ENCODE results near the gene UPF2.

UPF2 gene

DNA sequence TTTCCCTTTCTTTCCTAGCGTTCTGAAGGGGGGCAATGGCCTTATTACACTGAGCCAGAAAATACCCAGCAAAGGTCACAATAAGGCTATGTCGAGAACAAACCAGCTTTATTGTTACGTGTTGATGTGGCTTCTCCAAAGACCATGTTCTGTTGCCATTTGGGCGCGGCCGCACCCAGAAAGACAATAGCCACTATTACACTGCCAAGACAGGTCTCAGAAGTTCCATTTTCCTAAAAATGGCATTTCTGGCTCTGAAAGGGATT, 141.6 kb downstream of the UPF2 start:
- TF ChIP-seq, protein P1, sequence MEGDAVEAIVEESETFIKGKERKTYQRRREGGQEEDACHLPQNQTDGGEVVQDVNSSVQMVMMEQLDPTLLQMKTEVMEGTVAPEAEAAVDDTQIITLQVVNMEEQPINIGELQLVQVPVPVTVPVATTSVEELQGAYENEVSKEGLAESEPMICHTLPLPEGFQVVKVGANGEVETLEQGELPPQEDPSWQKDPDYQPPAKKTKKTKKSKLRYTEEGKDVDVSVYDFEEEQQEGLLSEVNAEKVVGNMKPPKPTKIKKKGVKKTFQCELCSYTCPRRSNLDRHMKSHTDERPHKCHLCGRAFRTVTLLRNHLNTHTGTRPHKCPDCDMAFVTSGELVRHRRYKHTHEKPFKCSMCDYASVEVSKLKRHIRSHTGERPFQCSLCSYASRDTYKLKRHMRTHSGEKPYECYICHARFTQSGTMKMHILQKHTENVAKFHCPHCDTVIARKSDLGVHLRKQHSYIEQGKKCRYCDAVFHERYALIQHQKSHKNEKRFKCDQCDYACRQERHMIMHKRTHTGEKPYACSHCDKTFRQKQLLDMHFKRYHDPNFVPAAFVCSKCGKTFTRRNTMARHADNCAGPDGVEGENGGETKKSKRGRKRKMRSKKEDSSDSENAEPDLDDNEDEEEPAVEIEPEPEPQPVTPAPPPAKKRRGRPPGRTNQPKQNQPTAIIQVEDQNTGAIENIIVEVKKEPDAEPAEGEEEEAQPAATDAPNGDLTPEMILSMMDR (IDR thresholded peaks at IDR 0.05; ENCODE audit: low read depth, low read length, missing control alignments): no peak
- no peak for DNase-seq (ENCODE audit: extremely low read depth, low read depth)
- H3K4me3 ChIP-seq (replicated peaks; ENCODE audit: low read depth, low read length): no peak overlapping the region

DNA sequence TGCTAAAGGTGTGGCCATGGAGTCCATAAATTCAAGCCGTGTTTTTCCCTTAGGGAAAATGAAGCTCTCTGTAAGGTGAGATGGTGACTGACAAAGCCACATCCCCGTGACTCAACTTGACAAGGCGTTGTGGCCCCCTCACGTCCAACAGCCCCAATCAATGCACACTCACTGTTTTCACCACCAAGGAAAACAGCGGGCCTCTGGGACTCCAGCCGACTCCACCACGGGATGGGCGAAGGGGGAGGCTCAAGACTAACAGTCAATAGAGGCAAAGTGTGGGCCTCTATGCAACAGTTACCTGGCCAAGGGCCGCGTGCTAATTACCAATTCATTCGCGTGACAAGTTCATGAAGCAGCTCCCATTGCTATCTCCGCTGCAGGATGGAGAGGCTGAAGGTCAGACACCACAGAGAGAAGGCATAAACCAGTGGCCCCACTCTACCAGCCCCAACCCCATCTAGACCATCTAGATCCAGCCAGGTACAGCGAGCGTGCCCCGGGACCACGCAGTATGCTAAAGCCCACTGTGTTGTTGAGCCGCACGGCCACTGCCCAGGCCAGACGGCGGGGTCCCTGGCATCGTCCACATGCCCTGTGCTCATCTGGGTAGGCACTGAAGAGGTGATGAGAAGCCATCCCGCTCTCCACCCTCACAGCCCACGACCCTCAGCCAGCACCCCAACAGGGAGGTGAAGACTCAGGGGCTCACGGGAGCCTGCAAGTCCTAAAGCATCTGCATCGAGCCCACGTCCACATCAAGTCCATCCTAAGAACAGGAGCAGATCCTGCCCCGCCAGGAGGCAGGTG, 143.3 kb downstream of the UPF2 start:
- no peak for DNase-seq (ENCODE audit: extremely low read depth, low read depth)
- no peak overlapping the region for H3K4me3 ChIP-seq (replicated peaks; ENCODE audit: low read depth, low read length)
- TF ChIP-seq, protein P1 (IDR thresholded peaks at IDR 0.05; ENCODE audit: low read depth, low read length, missing control alignments): no peak

DNA sequence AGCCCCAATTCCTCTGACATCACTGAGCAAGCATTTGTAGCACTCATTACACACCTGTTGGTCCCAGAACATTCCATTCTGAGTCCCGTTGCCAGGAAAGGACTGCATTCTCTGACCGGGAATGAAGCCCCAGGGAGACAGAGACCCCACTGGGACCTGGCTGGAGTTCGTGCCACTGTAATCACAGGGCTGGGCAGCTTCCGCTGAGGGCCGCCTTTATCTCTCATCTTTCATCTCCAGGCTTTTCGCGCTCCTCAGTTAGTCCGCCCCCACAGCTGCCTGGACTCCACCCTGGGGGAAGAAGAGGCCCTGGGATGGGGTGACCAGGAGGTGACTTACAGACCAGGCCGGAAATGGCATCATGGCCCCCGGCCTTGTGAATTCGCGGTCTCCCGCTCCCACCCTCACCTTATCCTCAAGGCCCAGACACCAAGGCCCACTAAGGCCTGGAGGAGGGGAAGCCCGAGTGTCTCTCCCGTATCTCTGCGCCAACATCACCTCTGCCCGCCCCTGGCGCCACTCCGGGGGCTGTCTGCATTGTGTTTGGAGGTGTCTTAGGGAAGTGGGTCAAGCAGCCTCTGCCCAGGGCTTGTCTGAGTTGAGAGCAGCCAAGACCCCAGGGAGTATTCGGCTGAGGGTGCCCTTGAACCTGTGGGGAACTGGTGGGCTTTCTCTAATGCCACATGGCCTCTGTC, 144.1 kb downstream of the UPF2 start:
- TF ChIP-seq, protein P1 (IDR thresholded peaks at IDR 0.05; ENCODE audit: low read depth, low read length, missing control alignments): no peak
- H3K4me3 ChIP-seq (replicated peaks; ENCODE audit: low read depth, low read length): no peak overlapping the region
- DNase-seq (ENCODE audit: extremely low read depth, low read depth): no peak

DNA sequence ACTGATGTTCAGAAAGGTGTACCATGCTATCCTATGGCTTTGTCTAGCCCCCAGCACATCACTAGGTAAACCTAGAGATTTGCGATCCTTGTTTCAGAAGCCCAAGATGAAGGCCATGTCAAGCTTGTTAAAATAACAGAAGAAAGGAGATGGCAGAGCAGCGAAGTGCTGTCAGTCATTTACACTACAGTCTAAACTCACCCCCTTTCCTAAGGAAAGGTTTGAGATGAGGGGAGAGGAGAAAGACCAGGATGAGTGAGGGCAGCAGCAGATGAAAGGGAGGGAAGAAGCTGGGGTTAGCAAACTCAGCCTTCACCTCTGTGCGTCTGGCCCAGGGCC, 144.6 kb downstream of the UPF2 start:
- no peak for DNase-seq (ENCODE audit: extremely low read depth, low read depth)
- TF ChIP-seq, protein P1 (IDR thresholded peaks at IDR 0.05; ENCODE audit: low read depth, low read length, missing control alignments): no peak
- no peak overlapping the region for H3K4me3 ChIP-seq (replicated peaks; ENCODE audit: low read depth, low read length)

DNA sequence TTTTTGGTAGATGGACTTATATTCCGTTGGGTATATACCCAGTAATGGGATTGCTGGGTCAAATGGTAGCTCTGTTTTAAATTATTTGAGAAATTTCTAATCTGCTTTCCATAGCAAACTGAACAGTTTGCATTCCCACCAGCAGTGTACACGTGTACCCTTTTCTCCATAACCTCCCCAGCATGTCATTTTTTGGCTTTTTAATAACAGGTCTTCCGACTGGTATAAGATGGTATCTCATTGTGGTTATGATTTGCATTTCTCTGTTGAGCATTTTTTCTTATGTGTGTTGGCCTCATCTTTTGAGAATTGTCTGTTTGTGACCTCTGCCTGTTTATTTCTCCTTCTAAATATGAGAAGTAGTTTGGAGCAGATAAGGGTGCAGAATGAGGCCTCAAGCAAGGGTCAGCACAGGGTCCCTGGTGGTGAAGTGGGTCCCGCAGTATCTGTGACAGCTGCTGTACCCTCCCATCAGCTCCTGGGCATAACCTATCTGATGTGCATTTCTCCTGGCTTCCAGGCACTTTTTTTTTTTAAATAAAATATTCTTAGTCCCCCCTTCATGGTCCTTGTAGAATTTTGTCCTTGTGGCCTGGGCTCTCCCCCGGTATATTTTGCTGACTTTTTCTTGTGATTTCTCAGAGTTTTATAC, 145.9 kb downstream of the UPF2 start:
- TF ChIP-seq, protein P1 (IDR thresholded peaks at IDR 0.05; ENCODE audit: low read depth, low read length, missing control alignments): no peak
- no peak for DNase-seq (ENCODE audit: extremely low read depth, low read depth)

DNA sequence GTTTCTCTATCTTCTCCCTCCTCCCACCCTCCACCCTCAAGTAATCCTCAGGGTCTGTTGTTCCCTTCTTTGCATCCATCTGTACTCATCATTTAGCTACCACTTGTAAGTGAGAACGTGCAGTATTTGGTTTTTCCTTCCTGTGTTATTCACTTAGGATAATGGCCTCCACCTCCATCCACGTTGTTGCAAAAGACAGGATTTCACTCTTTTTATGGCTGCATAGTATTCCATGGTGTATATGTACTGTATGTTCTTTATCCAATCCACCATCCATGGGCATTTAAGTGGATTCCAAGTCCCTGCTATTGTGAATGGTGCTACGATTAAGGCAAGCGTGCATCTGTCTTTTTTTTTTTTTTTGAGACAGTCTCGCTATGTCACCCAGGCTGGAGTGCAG, 147.0 kb downstream of the UPF2 start:
- DNase-seq (ENCODE audit: extremely low read depth, low read depth): no peak
- H3K4me3 ChIP-seq (replicated peaks; ENCODE audit: low read depth, low read length): no peak overlapping the region
- TF ChIP-seq, protein P1 (IDR thresholded peaks at IDR 0.05; ENCODE audit: low read depth, low read length, missing control alignments): no peak

More for the DNA sequence above, 145.9 kb downstream of the UPF2 start:
- H3K4me3 ChIP-seq (replicated peaks; ENCODE audit: low read depth, low read length): no peak overlapping the region
